NOMO-1 (cell line): Measurements from ENCODE around the gene FOXO4.
A peak's percentile ranks its signal among the peaks of the same experiment; 100 is the strongest.

Experiments
- DNase-seq, 2 experiments: peaks; one replicate each; lab custom pipeline; 2025; ENCODE audit not compliant: unreplicated experiment in 2 of 2; lab: John Stamatoyannopoulos, UW

Gene FOXO4

DNA sequence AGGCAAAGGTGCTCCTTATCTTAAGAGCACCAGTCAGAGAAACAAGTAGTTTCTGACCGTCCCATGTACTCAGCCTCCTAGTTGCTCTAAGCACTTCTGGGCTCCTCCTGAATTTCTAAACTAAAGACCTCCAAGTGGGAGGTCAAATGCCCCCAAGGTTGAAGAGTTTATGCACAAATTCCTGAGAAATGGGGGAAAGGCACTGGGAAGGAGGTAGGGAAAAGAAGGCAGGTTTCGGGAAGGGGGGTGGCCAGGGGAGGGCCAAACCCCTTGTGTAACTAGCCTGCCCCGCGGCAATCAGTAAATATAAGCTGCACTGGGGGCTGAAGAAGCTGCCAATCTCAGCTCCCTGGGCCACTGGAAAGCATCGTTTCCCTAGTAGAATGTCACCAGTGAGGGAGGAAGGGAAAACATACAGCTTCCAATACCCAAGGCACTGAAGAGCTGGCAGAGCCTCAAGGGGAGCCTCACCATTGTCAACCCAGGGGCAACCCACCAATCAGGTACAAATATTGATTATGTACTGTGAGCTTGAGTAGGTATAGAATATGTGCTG, 3.4 kb downstream of the FOXO4 start:
- DNase-seq: no peak

DNA sequence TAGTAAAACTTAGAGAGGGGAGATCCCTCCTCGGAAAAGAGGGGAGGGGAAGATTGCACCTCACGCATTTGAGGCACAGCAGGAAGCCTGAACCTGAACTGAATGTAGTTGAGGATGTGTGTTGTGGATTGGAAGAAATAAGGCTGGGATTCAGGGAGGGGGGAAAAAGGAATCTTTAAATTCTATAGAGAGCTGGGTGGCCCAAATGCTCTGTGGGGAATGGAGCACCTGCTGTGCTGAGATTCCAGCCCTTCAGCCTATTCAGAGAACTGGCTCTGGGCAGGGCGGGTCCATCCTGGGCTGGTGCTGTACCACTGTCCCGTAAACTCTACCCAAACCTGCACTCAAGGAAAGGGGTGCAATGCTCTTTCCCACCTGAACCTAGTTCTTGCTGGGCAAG, 4.1 kb downstream of the FOXO4 start:
- no peak for DNase-seq

DNA sequence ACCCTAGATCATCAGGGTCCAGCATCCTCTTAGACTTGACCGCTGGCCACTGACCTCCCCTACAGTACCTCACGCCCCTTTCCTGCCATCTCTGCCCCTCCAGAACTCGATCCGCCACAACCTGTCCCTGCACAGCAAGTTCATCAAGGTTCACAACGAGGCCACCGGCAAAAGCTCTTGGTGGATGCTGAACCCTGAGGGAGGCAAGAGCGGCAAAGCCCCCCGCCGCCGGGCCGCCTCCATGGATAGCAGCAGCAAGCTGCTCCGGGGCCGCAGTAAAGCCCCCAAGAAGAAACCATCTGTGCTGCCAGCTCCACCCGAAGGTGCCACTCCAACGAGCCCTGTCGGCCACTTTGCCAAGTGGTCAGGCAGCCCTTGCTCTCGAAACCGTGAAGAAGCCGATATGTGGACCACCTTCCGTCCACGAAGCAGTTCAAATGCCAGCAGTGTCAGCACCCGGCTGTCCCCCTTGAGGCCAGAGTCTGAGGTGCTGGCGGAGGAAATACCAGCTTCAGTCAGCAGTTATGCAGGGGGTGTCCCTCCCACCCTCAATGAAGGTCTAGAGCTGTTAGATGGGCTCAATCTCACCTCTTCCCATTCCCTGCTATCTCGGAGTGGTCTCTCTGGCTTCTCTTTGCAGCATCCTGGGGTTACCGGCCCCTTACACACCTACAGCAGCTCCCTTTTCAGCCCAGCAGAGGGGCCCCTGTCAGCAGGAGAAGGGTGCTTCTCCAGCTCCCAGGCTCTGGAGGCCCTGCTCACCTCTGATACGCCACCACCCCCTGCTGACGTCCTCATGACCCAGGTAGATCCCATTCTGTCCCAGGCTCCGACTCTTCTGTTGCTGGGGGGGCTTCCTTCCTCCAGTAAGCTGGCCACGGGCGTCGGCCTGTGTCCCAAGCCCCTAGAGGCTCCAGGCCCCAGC, 5.2 kb downstream of the FOXO4 start:
- DNase-seq: no peak

DNA sequence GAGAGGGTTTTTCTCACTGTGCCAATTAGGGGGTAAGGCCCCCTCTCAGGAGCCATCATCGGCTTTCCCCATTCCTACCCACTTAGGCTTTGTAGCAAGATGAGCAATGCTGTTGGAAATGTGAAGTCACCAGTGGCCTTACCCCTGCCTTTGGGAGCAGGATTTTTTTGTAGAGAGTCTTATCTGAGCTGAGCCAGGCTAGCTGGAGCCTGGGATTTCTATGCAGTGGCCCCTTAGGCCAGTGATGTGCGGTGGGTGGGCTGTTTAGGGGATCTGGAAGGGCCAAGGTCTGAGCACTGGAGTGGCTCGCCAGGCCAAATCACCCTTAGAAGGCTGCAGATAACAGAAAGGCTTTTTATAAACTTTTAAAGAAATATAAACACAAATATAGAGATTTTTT, 6.6 kb downstream of the FOXO4 start:
- DNase-seq: no peak

DNA sequence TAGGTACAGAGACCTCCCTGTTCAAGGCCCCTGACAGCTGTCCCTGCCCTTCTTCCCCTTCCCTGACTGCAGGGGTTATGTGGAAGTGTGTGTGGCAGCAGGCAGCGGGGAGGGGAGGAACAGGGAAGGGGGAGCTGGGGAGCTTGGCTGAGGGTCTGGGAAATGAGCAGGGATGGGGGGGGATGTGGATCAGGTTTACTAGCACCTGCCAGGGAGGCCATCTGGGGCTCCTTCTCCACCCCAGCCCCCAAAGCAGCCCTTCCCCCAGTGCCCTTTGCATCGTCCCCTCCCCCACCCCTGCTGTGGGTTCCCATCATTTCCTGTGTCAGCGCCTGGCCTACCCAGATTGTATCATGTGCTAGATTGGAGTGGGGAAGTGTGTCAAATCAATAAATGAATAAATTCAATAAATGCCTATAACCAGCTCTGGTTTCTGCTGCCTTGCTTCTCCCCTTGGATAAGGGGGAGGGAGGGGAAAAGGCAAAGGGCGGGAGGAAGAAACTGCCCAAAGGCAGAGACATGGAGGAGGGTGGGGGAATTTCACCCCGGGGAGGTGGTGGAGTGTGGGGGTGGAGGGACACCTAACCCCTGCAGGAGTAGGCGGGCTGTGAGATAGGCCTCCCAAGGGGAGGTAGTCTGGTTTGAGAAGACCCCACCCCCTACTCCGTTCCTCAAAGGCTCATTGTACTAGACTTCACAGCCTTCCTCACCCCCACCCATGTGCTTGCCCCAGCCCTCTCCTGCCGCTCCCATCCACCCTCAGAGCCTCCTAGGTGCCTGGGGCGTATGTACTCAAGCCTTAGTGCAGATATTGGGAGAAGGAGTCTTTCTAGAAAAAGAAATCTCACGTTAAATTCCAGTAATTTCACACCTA, 7.7 kb downstream of the FOXO4 start:
- peak in 1 of 2 experiments; percentile 4 for DNase-seq

DNA sequence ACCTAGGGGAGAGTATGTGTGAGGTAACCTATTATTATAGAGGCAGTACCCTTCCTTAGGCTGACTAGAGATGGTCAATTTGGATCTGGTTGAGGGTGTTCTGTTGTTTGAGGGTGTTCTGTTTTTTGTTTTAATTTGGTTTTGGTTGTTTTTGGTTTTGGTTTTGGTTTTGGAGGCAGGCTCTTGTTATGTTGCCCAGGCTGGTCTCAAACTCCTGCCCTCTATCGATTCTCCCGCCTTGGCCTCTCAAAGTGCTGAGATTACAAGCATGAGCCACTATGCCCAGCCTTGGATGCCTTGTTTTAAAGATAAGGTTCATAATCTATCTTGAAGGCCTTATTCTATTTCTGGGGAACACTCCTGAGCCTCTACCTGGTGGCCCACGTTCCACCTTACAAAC, 10.0 kb downstream of the FOXO4 start:
- no peak for DNase-seq

DNA sequence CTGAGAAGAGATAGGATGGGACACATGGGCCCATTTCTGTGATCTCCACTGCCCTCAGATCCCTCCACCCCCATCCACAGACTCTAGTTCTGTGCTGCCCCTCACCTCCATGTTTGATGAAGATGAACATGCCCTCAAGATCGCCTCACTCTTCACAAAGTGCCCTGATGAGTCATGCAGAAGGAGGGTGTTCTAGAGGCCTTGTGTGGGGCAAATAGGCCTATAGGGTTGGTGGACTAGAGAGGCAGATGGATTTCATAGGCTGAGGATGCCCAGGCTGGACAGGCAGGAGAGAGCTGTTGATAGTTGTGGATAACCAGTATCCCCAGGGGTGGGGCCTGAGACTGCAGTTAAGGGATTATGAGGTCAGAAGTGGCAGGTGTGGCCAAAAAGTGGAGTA, 10.8 kb downstream of the FOXO4 start, which contains the start of gene CXorf65:
Gene CXorf65 (minus strand): TSS at position 314 of the 400 bp plus-strand sequence. CDS start 184 bp downstream, at position 130.
- no peak for DNase-seq

DNA sequence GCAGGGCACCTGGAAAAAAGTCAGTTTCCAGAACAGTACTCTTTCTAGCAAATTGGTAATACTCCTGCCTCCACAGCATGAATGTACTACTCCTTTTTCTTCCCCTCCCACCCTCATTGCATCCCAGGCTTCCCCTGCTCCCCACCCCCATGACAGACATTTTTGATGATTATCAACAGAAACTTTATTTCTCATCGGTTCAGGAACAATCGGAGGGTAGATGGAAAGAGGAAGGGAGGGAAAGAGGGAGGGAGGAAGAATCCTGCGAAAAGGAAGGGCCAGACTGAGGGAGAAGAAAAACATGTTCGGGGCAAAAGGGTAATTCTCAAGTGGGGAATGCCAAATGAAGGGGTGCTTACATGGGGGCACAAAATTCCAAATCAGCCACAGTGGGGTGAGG, 11.6 kb downstream of the FOXO4 start:
- DNase-seq: no peak

DNA sequence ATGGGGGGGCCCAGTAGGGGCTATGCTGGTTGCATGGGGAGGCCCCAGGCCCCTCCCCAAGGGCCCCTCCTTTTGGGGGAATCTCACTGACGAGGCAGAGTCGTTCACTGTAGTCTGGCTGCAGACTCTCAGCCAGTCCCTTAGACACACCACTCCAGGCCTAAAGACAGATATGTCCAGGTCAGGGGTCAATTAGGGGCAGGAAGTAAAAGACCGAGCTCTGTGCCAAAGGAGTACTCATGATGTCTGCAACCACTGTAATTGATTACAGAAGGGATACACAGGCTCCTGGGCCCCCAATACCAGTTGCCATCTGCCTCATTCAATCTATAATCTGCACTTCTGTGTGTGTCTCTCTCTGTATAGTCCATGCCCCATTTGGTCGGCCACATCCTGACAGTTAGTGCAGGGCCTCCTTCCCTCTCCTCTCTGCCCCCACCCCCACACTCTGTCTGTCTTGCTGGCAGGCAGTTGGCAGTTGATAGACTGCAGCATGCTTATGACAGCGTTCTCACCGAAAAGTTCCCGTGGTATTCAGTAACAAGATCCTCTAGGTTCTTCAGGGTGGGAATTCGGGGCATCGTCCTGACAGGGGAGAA, 12.2 kb downstream of the FOXO4 start:
- DNase-seq: peak; percentile 33 to 62

DNA sequence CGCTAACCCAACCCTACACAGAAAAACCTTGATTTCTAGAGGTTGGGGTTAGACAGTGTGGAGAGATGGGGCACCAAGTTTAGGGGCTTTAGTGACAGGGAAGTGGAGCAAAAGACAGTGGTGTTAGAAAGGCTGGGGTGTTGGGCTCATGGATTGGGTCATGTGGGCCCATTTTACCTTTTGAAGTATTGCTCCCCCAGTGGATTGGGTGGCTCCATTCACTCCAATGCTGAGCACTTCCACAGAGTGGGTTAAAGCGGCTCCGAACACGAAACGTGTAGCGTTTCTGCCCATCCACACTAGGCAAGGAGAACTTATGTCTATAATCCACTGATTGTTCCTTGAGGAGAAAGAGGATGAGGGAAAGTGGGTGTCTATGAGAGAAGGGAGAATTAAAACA, 13.4 kb downstream of the FOXO4 start:
- no peak for DNase-seq

DNA sequence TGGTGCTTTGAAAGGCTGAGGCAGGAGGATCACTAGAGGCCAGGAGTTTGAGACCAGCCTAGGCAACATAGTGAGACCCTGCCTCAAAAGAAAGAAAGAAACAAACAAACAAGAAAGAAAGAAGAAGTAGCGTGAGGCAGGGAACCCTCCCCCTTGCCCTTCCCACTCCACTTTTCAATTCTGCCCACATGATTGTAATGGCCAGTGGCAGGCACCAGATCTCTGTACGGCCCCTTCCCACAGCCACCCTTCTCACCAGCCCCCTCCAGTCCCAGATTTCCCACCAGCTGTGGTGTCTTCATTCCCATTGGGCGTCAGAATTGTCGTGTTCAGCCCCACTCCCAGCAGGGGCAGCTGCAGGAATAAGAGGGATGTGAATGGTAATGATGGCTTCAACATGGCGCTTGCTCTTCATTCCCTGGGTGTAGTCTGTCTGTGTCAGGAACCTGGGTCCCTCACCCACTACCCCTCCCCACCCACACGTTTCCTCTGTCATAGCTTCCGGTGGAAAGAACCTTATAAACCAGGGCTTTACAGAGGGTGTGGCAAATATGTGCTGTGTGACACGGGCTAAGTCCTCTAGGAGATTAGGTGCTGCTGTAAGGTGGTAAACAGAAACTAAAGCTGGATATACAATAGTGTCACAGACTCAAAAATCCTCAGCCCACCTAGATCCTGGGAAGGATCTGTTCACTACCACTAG, 15.6 kb downstream of the FOXO4 start, which contains the start of gene IL2RG:
Gene IL2RG (minus strand): TSS at position 437 of the 703 bp plus-strand sequence. CDS start 38 bp downstream, at position 399.
- no peak for DNase-seq

DNA sequence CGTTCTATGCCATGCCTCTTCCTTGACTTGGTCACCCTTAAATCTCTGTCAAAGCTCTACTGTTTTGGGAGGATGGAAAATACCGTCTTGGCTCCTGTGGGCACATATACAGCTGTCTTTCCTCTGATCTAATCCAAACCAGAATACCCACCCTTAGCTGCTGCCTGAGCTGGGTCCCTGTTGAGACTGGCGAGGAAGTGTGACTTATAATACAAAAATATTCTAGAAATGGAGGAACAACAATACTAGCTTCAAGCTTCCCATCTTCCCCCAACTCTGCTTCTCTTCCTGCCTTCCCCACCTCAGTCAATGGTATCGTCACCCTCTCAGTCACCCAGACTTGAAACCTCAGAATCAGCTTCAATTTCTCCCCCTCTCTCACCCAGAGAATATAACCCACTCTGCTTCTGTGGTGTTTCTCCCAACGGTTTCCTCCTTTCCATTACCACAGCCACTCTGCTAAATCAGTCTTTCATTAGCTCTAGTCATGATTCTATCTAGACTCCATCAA, 16.3 kb downstream of the FOXO4 start:
- DNase-seq: no peak

DNA sequence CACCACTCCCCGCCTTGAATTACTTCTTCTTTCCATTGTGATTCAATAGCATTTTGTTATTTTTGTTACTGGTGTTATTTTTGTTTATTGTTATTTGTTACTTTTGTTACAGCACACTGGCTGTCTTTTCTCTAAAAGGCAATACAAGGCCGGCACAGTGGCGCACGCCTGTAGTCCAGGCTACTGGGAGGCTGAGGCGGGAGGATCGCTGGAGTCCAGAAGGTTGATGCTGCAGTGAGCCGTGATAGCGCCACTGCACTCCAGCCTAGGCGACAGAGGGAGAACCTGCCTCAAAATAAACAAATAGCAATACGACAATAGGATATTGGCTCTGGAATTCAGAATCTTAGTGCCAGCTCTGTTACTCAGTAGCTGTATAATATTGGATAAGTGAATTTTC, 21.7 kb downstream of the FOXO4 start:
- DNase-seq: no peak

DNA sequence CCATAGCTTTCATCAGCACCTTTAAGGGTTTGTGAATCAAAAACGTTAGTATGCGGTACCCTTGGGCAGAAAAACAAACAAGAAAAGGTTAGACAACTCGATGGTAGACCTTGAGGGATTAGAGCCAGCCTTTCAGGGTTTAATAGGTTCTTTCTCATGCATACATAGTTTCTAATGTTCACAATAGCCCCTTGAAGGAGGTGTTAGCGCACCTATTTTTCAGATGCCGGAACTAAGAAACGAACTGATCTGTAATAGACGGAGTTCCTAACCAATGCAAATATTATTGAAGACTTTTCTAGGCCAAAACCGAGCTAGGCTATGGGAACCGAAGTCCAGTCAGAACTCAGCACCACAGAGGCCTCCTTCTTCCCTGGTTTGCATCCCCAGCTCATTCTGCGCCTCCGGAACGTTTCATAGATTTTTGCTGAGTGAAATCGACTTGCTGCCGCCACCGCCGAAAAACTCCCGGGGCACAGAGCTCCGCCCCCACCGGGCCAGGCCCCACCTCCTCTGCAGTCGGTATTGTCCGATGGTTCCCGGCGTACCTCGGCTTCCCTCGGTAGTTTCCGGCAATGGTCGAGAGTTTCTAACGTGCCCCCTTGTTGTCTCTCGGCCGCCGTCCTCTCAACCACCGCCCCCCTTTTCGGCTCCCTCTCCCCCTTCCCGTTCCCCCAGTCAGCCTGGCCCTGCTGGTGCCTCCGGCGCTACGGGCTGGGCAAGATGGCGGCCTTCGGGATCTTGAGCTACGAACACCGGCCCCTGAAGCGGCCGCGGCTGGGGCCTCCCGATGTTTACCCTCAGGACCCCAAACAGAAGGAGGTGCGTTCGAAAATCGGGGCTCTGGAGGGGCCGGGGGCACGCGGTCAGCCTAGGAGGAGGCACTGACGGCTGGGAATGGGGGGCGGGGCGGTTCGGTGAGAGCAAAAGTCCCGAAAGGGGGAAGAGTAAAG, 22.7 kb downstream of the FOXO4 start, which contains the start of gene MED12:
Gene MED12 (plus strand): TSS at position 565 of the 953 bp plus-strand sequence. CDS start 159 bp downstream, at position 724.
- peak; percentile 52 to 73 for DNase-seq

DNA sequence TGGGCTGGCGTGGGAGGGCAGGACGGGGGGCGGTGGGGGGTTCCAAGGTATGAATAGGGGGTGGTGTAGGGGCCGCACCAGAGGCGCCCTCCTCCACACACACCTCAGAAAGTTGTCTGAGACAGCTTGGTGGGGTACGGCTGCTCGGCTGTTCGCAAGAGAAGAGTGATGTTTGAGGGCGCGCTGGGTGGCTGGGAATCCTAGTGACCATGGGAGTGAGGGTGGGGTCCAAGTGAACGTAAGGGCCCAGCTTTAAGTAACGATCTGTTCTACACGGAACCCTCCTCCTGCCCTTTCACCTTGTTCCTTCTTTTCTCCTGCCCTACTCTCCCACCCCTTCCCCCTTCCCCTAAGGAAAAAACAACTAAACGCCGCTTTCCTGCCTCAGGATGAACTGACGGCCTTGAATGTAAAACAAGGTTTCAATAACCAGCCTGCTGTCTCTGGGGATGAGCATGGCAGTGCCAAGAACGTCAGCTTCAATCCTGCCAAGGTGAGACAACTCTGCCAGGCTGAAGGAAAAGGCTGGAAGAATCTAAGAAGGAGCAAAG, 23.4 kb downstream of the FOXO4 start:
- DNase-seq: no peak

DNA sequence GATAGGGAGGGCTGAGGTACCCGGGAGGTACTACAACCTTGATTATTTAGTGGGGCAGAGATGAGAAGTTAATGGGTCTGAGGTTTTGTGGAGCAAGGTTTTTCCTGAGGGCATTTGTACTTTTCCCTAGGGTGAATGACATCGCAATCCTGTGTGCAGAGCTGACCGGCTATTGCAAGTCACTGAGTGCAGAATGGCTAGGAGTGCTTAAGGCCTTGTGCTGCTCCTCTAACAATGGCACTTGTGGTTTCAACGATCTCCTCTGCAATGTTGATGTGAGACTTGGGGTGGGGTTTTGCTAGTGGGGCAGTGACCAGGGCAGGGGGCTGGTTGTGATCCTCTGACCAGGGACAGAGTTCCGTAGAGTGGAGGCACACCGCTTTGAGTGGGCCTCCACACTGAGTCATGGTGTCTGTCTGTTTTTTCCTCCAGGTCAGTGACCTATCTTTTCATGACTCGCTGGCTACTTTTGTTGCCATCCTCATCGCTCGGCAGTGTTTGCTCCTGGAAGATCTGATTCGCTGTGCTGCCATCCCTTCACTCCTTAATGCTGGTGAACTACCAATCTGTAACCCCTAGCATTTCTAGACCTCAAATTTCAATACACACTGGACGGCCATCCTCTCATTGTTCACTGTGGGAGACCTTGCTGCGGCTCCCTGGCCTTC, 32.6 kb downstream of the FOXO4 start:
- DNase-seq: no peak

DNA sequence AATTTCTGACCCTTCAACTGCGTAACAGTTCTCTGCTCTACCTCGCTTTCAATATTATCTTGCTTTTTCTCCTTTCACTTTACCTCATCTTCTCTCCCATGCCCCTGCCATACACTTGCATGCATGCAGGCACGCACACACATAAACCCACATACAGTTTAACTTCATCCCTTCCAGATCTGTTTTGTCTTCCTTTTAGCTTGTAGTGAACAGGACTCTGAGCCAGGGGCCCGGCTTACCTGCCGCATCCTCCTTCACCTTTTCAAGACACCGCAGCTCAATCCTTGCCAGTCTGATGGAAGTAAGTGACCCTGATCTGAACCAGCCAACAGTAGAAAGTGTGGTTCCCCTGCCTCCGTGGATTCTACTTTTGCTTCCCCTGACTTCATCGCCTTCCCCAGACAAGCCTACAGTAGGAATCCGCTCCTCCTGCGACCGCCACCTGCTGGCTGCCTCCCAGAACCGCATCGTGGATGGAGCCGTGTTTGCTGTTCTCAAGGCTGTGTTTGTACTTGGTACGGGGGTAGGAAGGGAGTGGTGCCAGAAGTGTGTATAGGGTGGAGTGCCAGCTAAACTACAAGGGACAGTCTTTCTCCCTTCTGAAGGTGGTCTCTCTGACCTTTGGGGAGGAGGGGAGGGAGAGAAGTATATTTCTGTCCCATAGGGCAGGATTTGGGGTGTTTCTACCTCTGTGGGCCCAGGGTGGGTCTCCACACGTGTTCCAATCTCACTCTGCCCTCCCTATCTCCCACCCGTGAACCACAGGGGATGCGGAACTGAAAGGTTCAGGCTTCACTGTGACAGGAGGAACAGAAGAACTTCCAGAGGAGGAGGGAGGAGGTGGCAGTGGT, 33.5 kb downstream of the FOXO4 start:
- peak; percentile 43 to 47 for DNase-seq
